ENCODE measurements around the gene XRCC5.

Gene XRCC5

GRCh38 chr2:216229277-216229914 is 120.2 kb downstream of the XRCC5 start:
- no peak for TF ChIP-seq CTCF (IDR thresholded peaks at IDR 0.05)

DNA sequence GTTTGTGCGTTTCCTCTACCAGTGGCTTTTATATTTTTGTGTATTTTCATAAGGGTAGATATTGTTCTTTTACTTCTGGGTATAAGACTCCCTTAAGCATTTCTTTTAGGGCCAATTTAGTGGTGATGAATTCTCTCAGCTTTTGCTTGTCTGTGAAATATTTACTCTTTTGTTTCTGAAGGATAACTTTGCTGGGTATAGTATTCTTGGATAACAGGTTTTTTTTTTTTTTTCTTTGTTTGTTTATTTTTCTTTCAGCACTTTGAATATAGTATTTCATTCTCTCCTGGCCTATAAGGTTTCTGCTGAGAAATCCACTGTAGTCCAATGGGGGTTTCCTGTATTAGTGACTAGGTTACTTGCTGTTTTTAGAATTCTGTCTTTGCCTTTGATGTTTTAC is 122.7 kb downstream of the XRCC5 start:
- no peak for TF ChIP-seq CTCF (IDR thresholded peaks at IDR 0.05)

DNA sequence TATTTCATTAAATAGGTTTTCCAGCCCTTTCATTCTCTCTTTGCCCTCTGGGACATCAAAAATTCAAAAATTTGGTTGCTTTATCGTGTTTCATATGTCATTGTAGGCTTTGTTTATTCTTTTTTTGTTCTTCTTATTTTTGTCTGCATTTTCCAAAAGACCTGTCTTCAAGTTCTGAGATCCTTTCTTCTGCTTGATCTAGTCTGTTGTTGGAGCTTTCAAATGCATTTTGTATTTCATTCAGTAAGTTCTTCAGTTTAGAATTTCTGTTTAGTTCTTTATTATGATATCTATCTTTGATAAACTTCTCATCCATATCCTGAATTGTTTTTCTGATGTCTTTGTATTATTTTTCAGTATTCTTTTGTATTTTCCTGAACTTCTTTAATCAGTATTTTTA is 123.6 kb downstream of the XRCC5 start:
- no peak for TF ChIP-seq CTCF (IDR thresholded peaks at IDR 0.05)

GRCh38 chr2:216233281-216233995 is 124.3 kb downstream of the XRCC5 start:
- no peak for TF ChIP-seq CTCF (IDR thresholded peaks at IDR 0.05)

DNA sequence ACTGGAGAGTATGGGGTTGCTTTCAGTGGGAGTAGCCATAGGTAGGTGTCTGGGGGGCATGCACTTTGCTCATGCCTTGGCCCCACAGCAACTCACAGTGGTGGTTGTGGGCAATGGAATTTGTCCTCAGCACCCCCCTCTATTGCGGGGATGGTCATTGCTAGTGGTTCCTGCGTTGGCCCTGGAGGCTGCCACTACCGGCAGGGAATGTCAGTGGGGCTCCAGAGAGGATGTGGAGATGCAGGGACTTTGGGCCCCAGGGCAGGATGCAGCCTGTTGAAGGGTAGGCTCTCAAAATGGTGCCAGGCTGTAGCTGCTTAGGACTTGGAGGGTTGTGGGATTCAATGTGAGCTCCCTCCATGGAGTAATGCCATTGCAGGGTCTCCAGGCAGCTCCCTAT is 125.0 kb downstream of the XRCC5 start:
- TF ChIP-seq CTCF (IDR thresholded peaks at IDR 0.05), result no peak

DNA sequence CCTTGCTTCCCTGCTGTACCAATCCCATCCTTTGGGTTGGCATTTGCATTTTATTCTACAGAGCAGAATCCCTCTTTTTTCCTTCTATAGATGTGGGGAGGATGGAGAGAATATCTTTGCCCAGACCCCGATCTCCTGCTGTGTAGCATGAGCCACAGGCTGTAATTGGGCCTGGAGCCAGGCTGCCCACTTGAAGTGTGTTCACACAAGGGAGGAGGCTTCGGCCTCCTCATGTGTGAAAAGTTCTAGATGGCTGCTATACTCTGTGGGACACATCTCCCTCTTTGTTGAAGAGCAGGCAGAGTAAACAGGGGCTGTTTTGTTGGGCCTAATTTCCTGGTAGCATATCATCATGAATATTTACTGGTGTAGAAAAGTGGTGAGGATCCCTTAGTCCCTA is 126.3 kb downstream of the XRCC5 start:
- no peak for TF ChIP-seq CTCF (IDR thresholded peaks at IDR 0.05)

GRCh38 chr2:216235896-216236295 is 126.7 kb downstream of the XRCC5 start:
- no peak for TF ChIP-seq CTCF (IDR thresholded peaks at IDR 0.05)

Measured in LNCAP (cell line).